GM08714 (cell line): Measurements from ENCODE around the gene MRE11.
"Not testable (repeated sequence)": the region's sequence is repeated elsewhere in the genome, so short reads cannot be mapped to it uniquely, and the experiment has no call there.

Experiments
- H3K4me3 ChIP-seq: fragments of 200-500 bp; sonication (Bioruptor generic); 2 replicates; pipeline ENCODE4 v1.5.1; 2014; ENCODE audit warnings: mild to moderate bottlenecking, low read length, inconsistent platforms
- ZNF274 ChIP-seq: IDR thresholded peaks from 2 replicates; pipeline ENCODE4 v1.6.1; 2012; ENCODE audit warnings: mild to moderate bottlenecking, low read depth, low read length

MRE11 gene

GRCh38 chr11:94519478-94520084, 25.9 kb upstream of the MRE11 start:
- no peak for TF ChIP-seq ZNF274

GRCh38 chr11:94518300-94518699, 24.7 kb upstream of the MRE11 start:
- H3K4me3 ChIP-seq = no peak overlapping the region
- no peak for TF ChIP-seq ZNF274

More at GRCh38 chr11:94519478-94520084, 25.9 kb upstream of the MRE11 start:
- H3K4me3 ChIP-seq = no peak overlapping the region

- H3K4me3 ChIP-seq = no peak overlapping the region
- no peak for TF ChIP-seq ZNF274
These were observed 23.1 kb upstream of the MRE11 start for GRCh38 chr11:94516725-94517124.

GRCh38 chr11:94515398-94515797, 21.8 kb upstream of the MRE11 start:
- no peak for TF ChIP-seq ZNF274

GRCh38 chr11:94513091-94513490, 19.4 kb upstream of the MRE11 start:
- H3K4me3 ChIP-seq = no peak overlapping the region
- no peak for TF ChIP-seq ZNF274

More at GRCh38 chr11:94515398-94515797, 21.8 kb upstream of the MRE11 start:
- no peak overlapping the region for H3K4me3 ChIP-seq

- H3K4me3 ChIP-seq = peak within 1 kb of the TSS; percentile 43; the same call in 1 of the 2 replicates
- no peak for TF ChIP-seq ZNF274
These were observed 18.5 kb upstream of the MRE11 start, which contains the start of gene C11orf97 for GRCh38 chr11:94511932-94512781. TSS of gene C11orf97 (plus strand) at chr11:94512461. CDS start at chr11:94512529, 68 bp downstream.

GRCh38 chr11:94507485-94507884, 13.8 kb upstream of the MRE11 start:
- no peak overlapping the region for H3K4me3 ChIP-seq
- no peak for TF ChIP-seq ZNF274

GRCh38 chr11:94506513-94506912, 12.9 kb upstream of the MRE11 start:
- H3K4me3 ChIP-seq = not testable (repeated sequence)

- no peak overlapping the region for H3K4me3 ChIP-seq
- no peak for TF ChIP-seq ZNF274
These were observed 11.1 kb upstream of the MRE11 start for GRCh38 chr11:94504689-94505293.

- H3K4me3 ChIP-seq = no peak overlapping the region
- TF ChIP-seq ZNF274 = no peak
These were observed 7.9 kb upstream of the MRE11 start for GRCh38 chr11:94501522-94501921.

GRCh38 chr11:94500181-94500580, 6.5 kb upstream of the MRE11 start:
- TF ChIP-seq ZNF274 = no peak
- no peak overlapping the region for H3K4me3 ChIP-seq

GRCh38 chr11:94494126-94494680, 559 bp upstream of the MRE11 start:
- TF ChIP-seq ZNF274 = no peak
- H3K4me3 ChIP-seq = peak overlapping the region; percentile 94

GRCh38 chr11:94486068-94486467, 7.6 kb downstream of the MRE11 start:
- H3K4me3 ChIP-seq = no peak overlapping the region
- no peak for TF ChIP-seq ZNF274

GRCh38 chr11:94481342-94481741, 12.3 kb downstream of the MRE11 start:
- no peak overlapping the region for H3K4me3 ChIP-seq

More at GRCh38 chr11:94481342-94481741, 12.3 kb downstream of the MRE11 start:
- no peak for TF ChIP-seq ZNF274
